ENCODE results near the gene COL13A1.

DNA sequence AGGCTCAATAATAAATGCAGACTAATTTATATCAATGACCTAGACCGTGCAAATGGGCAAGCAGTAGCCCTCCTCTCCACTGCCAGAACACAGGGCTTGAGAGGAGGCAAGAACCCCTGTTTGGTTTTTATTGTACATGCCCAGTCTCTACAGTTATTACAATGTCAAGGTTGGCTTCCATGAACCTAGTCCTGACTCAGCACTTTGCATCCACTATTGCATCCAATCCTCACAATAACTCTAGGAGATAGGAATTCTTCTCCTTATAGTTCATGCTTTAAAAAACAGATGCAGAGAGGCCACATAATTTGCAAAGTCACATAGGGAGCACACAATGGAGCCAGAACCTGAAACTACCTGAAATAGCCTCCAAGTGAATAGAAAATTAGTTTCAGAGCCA lies 7.0 kb upstream of the COL13A1 start:
- TF ChIP-seq CTCF (IDR thresholded peaks at IDR 0.05; ENCODE audit: low read length) (no peak), EZH2 (IDR thresholded peaks at IDR 0.05; ENCODE audit: borderline replicate concordance, low read length) (no peak)
